Peyer's patch (tissue), 4 donors: ENCODE measurements around the gene GH1. TPM values are rescaled to one million over a fixed set of nuclear protein-coding genes. Genes with fewer than 3 reads are reported as not detected.

ENCODE experiments used
- DNase-seq, 3 donors: peaks; one replicate each; pipeline ENCODE4 v3.0.0-alpha.2; 2017 to 2019
- H3K27ac ChIP-seq, 4 donors: fragments of 200-600 bp; sonication (generic); one replicate each; pipeline ENCODE4 v1.5.1; 2016 to 2019
- H3K27me3 ChIP-seq, 2 donors: fragments of 200-600 bp; sonication (generic); one replicate each; pipeline ENCODE4 v1.5.1; 2019
- H3K36me3 ChIP-seq, 3 donors: fragments of 200-600 bp; sonication (generic); one replicate each; pipeline ENCODE4 v1.5.1; 2016 to 2019
- H3K4me1 ChIP-seq, 4 donors: fragments of 200-600 bp; sonication (generic); one replicate each; pipeline ENCODE4 v1.5.1; 2016 to 2019
- H3K4me3 ChIP-seq, 4 donors: fragments of 200-600 bp; sonication (generic); 1 replicate in 3 of 4; 2 replicates in 1 of 4; pipeline ENCODE4 v1.5.1; 2016 to 2019; ENCODE audit warnings: mild to moderate bottlenecking in 1 of 4
- H3K9me3 ChIP-seq, 4 donors: fragments of 200-600 bp; sonication (generic); one replicate each; pipeline ENCODE4 v1.5.1; 2016 to 2019; ENCODE audit warnings: mild to moderate bottlenecking in 1 of 4
- CTCF ChIP-seq, 6 experiments: fragments of 450-650 bp in 4 of 6; fragments of 200-600 bp in 2 of 6; sonication (generic) in 1 of 6; IDR thresholded peaks; one replicate each; pipeline ENCODE4 v1.5.1; 2017 to 2019; ENCODE audit warnings: antibody characterized with exemption in 6 of 6, mild to moderate bottlenecking in 3 of 6, moderate library complexity in 1 of 6
- POLR2A ChIP-seq, 2 donors: fragments of 450-650 bp; IDR thresholded peaks; one replicate each; pipeline ENCODE4 v1.5.1; 2017; ENCODE audit warnings: antibody characterized with exemption in 2 of 2, mild to moderate bottlenecking in 2 of 2, moderate library complexity in 2 of 2
- total RNA-seq, 4 donors: library from RNA; depleted of rRNA; stranded (reverse); fragments of >200 nt; gene quantifications; one replicate each; pipeline ENCODE4 v1.1.0, GENCODE V29; 2016

The GH1 gene
- total RNA-seq, 4 donors from 2014 or later, result not detected

GRCh38 chr17:63931981-63932561 is 13.4 kb upstream of the GH1 start, which contains the start of gene CD79B:
CD79B (minus strand) TSS chr17:63932331; CDS start chr17:63932261, 70 bp downstream.
- H3K9me3 ChIP-seq, result no peaks in the 10 kb centered on the region
- no peak for TF ChIP-seq CTCF (IDR thresholded peaks at IDR 0.05)
- no peak for TF ChIP-seq POLR2A (IDR thresholded peaks at IDR 0.05)
- peak within 1 kb of the TSS; percentile 34 to 63 (median 42) for H3K4me3 ChIP-seq
- H3K36me3 ChIP-seq, result no peaks in the 10 kb centered on the region
- H3K27ac ChIP-seq, result peak within 1 kb of the TSS; percentile 52 to 91 (median 60)
- peaks cover 0 to 13% (median 5%) of the 10 kb centered on the region in 4 donors for H3K4me1 ChIP-seq
- DNase-seq, result peak in 2 of 3 donors; percentile 87 to 90
- H3K27me3 ChIP-seq, result no peaks in the 10 kb centered on the region

- Histone ChIP-seq H3K36me3 (no peaks in the 10 kb centered on the region), H3K4me3 (peak overlapping the region; percentile 32 to 63 (median 42)), H3K27ac (peak overlapping the region; percentile 52 to 91 (median 60)), H3K27me3 (no peaks in the 10 kb centered on the region), H3K4me1 (peaks cover 0 to 13% (median 5%) of the 10 kb centered on the region in 4 donors), H3K9me3 (no peaks in the 10 kb centered on the region)
- DNase-seq, result peak; percentile 66 to 93 (median 93)
- no peak for TF ChIP-seq CTCF (IDR thresholded peaks at IDR 0.05)
- TF ChIP-seq POLR2A (IDR thresholded peaks at IDR 0.05), result no peak
Observed at GRCh38 chr17:63930951-63931575, 12.4 kb upstream of the GH1 start.

- no peaks in the 10 kb centered on the region for H3K9me3 ChIP-seq
- H3K27ac ChIP-seq, result peak overlapping the region in 2 of 4 donors; percentile 25 to 91
- no peaks in the 10 kb centered on the region for H3K27me3 ChIP-seq
- no peaks in the 10 kb centered on the region for H3K36me3 ChIP-seq
- TF ChIP-seq POLR2A (IDR thresholded peaks at IDR 0.05), result no peak
- no peak for TF ChIP-seq CTCF (IDR thresholded peaks at IDR 0.05)
- no peak for DNase-seq
- peaks cover 0 to 13% (median 5%) of the 10 kb centered on the region in 4 donors for H3K4me1 ChIP-seq
- peak overlapping the region in 2 of 4 donors; percentile 49 to 63 for H3K4me3 ChIP-seq
Observed at GRCh38 chr17:63929860-63930766, 11.5 kb upstream of the GH1 start.

- Histone ChIP-seq H3K27me3 (no peaks in the 10 kb centered on the region), H3K9me3 (no peaks in the 10 kb centered on the region), H3K27ac (peak overlapping the region in 1 of 4 donors; percentile 91), H3K36me3 (no peaks in the 10 kb centered on the region), H3K4me1 (peaks cover 0 to 13% (median 5%) of the 10 kb centered on the region in 4 donors), H3K4me3 (peak overlapping the region in 1 of 4 donors; percentile 63)
- TF ChIP-seq POLR2A (IDR thresholded peaks at IDR 0.05) (no peak), CTCF (IDR thresholded peaks at IDR 0.05) (no peak)
- no peak for DNase-seq
Observed at GRCh38 chr17:63928966-63929695, 10.5 kb upstream of the GH1 start.

GRCh38 chr17:63928172-63928666 is 9.6 kb upstream of the GH1 start:
- Histone ChIP-seq H3K9me3 (no peaks in the 10 kb centered on the region), H3K4me1 (peaks cover 0 to 13% (median 5%) of the 10 kb centered on the region in 4 donors), H3K4me3 (peak overlapping the region in 1 of 4 donors; percentile 63), H3K27me3 (no peaks in the 10 kb centered on the region), H3K27ac (peak overlapping the region in 1 of 4 donors; percentile 91), H3K36me3 (no peaks in the 10 kb centered on the region)
- TF ChIP-seq CTCF (IDR thresholded peaks at IDR 0.05) (no peak), POLR2A (IDR thresholded peaks at IDR 0.05) (no peak)
- no peak for DNase-seq
